H9 (cell line): ENCODE measurements around the gene BRINP2. TPM values are rescaled to one million over a fixed set of nuclear protein-coding genes. Genes with fewer than 3 reads are reported as not detected.

Source experiments
- DNase-seq: peaks from one replicate; pipeline ENCODE4 v3.0.0-alpha.2; 2017
- H2AFZ ChIP-seq: one replicate; pipeline ENCODE4 v1.6.1; 2013; ENCODE audit warnings: mild to moderate bottlenecking, low read length, control low read depth, moderate library complexity
- H2AK5ac ChIP-seq: 2 replicates; pipeline ENCODE4 v1.6.1; 2013; ENCODE audit warnings: low read length, control low read depth, mixed read lengths; ENCODE audit not compliant: insufficient read length
- H2BK120ac ChIP-seq: one replicate; pipeline ENCODE4 v1.6.1; 2013; ENCODE audit warnings: low read depth, mild to moderate bottlenecking, low read length, control low read depth, inconsistent platforms; ENCODE audit not compliant: poor library complexity, severe bottlenecking
- H2BK12ac ChIP-seq: 2 replicates; pipeline ENCODE4 v1.6.1; 2013; ENCODE audit warnings: low read length, control low read depth, mixed read lengths, low read depth; ENCODE audit not compliant: insufficient read length
- H2BK15ac ChIP-seq: 2 replicates; pipeline ENCODE4 v1.6.1; 2013; ENCODE audit warnings: low read depth, low read length, control low read depth
- H2BK20ac ChIP-seq: one replicate; pipeline ENCODE4 v1.6.1; 2013; ENCODE audit warnings: low read depth, mild to moderate bottlenecking, low read length, control low read depth, inconsistent platforms; ENCODE audit not compliant: poor library complexity, severe bottlenecking
- H2BK5ac ChIP-seq: 2 replicates; pipeline ENCODE4 v1.6.1; 2013; ENCODE audit warnings: low read length, control low read depth, mixed read lengths; ENCODE audit not compliant: insufficient read length
- H3K14ac ChIP-seq: 2 replicates; pipeline ENCODE4 v1.6.1; 2013; ENCODE audit warnings: low read length, control low read depth; ENCODE audit not compliant: insufficient read depth
- H3K18ac ChIP-seq: 2 replicates; pipeline ENCODE4 v1.6.1; 2013; ENCODE audit warnings: low read depth, mild to moderate bottlenecking, mixed read lengths, low read length, control low read depth; ENCODE audit not compliant: insufficient read length
- H3K23ac ChIP-seq: 2 replicates; pipeline ENCODE4 v1.6.1; 2013; ENCODE audit warnings: low read length, control low read depth, mixed read lengths, low read depth; ENCODE audit not compliant: insufficient read length
- H3K23me2 ChIP-seq: 2 replicates; pipeline ENCODE4 v1.6.1; 2013; ENCODE audit warnings: low read depth, mild to moderate bottlenecking, mixed read lengths, low read length, control low read depth; ENCODE audit not compliant: insufficient read length, poor library complexity, severe bottlenecking
- H3K27ac ChIP-seq: 2 replicates; pipeline ENCODE4 v1.5.1; 2013; ENCODE audit warnings: low read length, control low read depth, mixed read lengths, low read depth; ENCODE audit not compliant: insufficient read length
- H3K27me3 ChIP-seq: 2 replicates; pipeline ENCODE4 v1.6.1; 2013; ENCODE audit warnings: low read length, control low read depth, inconsistent platforms; ENCODE audit not compliant: insufficient read depth
- H3K4ac ChIP-seq: 2 replicates; pipeline ENCODE4 v1.6.1; 2013; ENCODE audit warnings: low read depth, mild to moderate bottlenecking, control low read depth, inconsistent platforms, low read length, moderate library complexity
- H3K4me1 ChIP-seq: 2 replicates; pipeline ENCODE4 v1.6.1; 2013; ENCODE audit warnings: low read length, control low read depth, inconsistent platforms; ENCODE audit not compliant: insufficient read depth
- H3K4me2 ChIP-seq: 2 replicates; pipeline ENCODE4 v1.6.1; 2013; ENCODE audit warnings: low read length, control low read depth, mixed read lengths; ENCODE audit not compliant: insufficient read length, insufficient read depth
- H3K56ac ChIP-seq: 2 replicates; pipeline ENCODE4 v1.6.1; 2013; ENCODE audit warnings: low read depth, mild to moderate bottlenecking, mixed read lengths, low read length, control low read depth; ENCODE audit not compliant: insufficient read length
- H3K79me1 ChIP-seq: 2 replicates; pipeline ENCODE4 v1.6.1; 2013; ENCODE audit warnings: low read depth, mild to moderate bottlenecking, moderate library complexity, low read length, control low read depth, inconsistent platforms; ENCODE audit not compliant: insufficient read depth, poor library complexity, severe bottlenecking
- H3K79me2 ChIP-seq: 2 replicates; pipeline ENCODE4 v1.6.1; 2013; ENCODE audit warnings: low read length, control low read depth, inconsistent platforms; ENCODE audit not compliant: insufficient read depth
- H3K9ac ChIP-seq: 2 replicates; pipeline ENCODE4 v1.6.1; 2013; ENCODE audit warnings: low read length, control low read depth, mixed read lengths; ENCODE audit not compliant: insufficient read length; ENCODE audit errors: extremely low read depth
- H3K9me3 ChIP-seq: one replicate; pipeline ENCODE4 v1.6.1; 2013; ENCODE audit warnings: low read depth, low read length, inconsistent platforms; ENCODE audit not compliant: control insufficient read depth
- H3T11ph ChIP-seq: one replicate; pipeline ENCODE4 v1.6.1; 2013; ENCODE audit warnings: mild to moderate bottlenecking, low read length, control low read depth, inconsistent platforms
- H4K20me1 ChIP-seq: one replicate; pipeline ENCODE4 v1.6.1; 2013; ENCODE audit not compliant: control insufficient read depth, insufficient read length, insufficient read depth
- H4K5ac ChIP-seq: 2 replicates; pipeline ENCODE4 v1.6.1; 2013; ENCODE audit warnings: low read depth, mild to moderate bottlenecking, mixed read lengths, low read length, control low read depth; ENCODE audit not compliant: insufficient read length
- H4K8ac ChIP-seq: replicated peaks from 2 replicates; pipeline ENCODE4 v1.6.1; 2013; ENCODE audit warnings: low read length, control low read depth, mixed read lengths, low read depth; ENCODE audit not compliant: insufficient read length
- H4K91ac ChIP-seq: 2 replicates; pipeline ENCODE4 v1.6.1; 2013; ENCODE audit warnings: low read depth, mild to moderate bottlenecking, moderate library complexity, mixed read lengths, low read length, control low read depth; ENCODE audit not compliant: insufficient read length
- H3K27ac Mint-ChIP-seq, 3 experiments: 2 replicates in 2 of 3; 3 replicates in 1 of 3; pipeline ENCODE4 v1.8.0; 2020 to 2021; ENCODE audit warnings: mixed read lengths in 3 of 3, mild to moderate bottlenecking in 1 of 3, moderate library complexity in 1 of 3
- H3K27me3 Mint-ChIP-seq: 2 replicates; pipeline ENCODE4 v1.8.0; 2021; ENCODE audit warnings: low read depth, mild to moderate bottlenecking, moderate library complexity, mixed read lengths
- H3K36me3 Mint-ChIP-seq, 3 experiments: 2 replicates in 2 of 3; 3 replicates in 1 of 3; pipeline ENCODE4 v1.8.0; 2020 to 2021; ENCODE audit warnings: low read depth in 3 of 3, mixed read lengths in 3 of 3; ENCODE audit not compliant: insufficient read depth in 1 of 3
- H3K4me1 Mint-ChIP-seq, 2 experiments: 2 replicates each; pipeline ENCODE4 v1.8.0; 2020; ENCODE audit warnings: mixed read lengths in 2 of 2
- H3K4me3 Mint-ChIP-seq, 2 experiments: 2 replicates in 1 of 2; 3 replicates in 1 of 2; pipeline ENCODE4 v1.8.0; 2020 to 2021; ENCODE audit warnings: mild to moderate bottlenecking in 2 of 2, mixed read lengths in 2 of 2, moderate library complexity in 1 of 2
- H3K9me3 Mint-ChIP-seq, 2 experiments: 2 replicates in 1 of 2; 3 replicates in 1 of 2; pipeline ENCODE4 v1.8.0; 2020; ENCODE audit warnings: mild to moderate bottlenecking in 2 of 2, mixed read lengths in 2 of 2, moderate library complexity in 1 of 2
- WGBS: extraction: QIAGEN DNeasy Blood & Tissue Kit; methylation state at CpG from one replicate; pipeline ENCODE4 v1.1.7; 2013; ENCODE audit warnings: missing lambda C conversion rate, low lambda C conversion rate, mixed read lengths; ENCODE audit not compliant: insufficient read length; ENCODE audit errors: extremely low coverage; 5-methylcytosine and 5-hydroxymethylcytosine counted together
- total RNA-seq: library from RNA; stranded (reverse); gene quantifications from 2 replicates; pipeline ENCODE4 v1.2.1, GENCODE V29; 2021
- TF ChIP-seq, protein P1 (sequence below): fragments of 200-600 bp; sonication (generic); conservative IDR thresholded peaks from 3 replicates; pipeline ENCODE4 v1.8.0; 2021; ENCODE audit warnings: antibody characterized with exemption, mild to moderate bottlenecking

The BRINP2 gene
- total RNA-seq, 1 experiment from 2014 or later = not detected

GRCh38 chr1:177300431-177300830, 129.7 kb downstream of the BRINP2 start:
- Histone ChIP-seq H3K27me3 (no peaks in the 10 kb centered on the region), H3K4ac (no peak overlapping the region), H2BK20ac (no peak overlapping the region), H4K5ac (no peak overlapping the region), H3K27ac (no peak overlapping the region), H3K18ac (no peak overlapping the region), H3K4me1 (no peaks in the 10 kb centered on the region), H4K20me1 (no peaks in the 10 kb centered on the region), H4K91ac (no peak overlapping the region), H2AK5ac (no peak overlapping the region), H3T11ph (no peak overlapping the region), H2BK120ac (no peak overlapping the region), H2BK15ac (no peak overlapping the region), H3K9ac (no peak overlapping the region), H3K23ac (no peak overlapping the region), H4K8ac (no peak overlapping the region), H3K14ac (no peak overlapping the region), H2BK5ac (no peak overlapping the region), H3K4me2 (no peak overlapping the region), H3K79me1 (no peaks in the 10 kb centered on the region), H3K9me3 (no peaks in the 10 kb centered on the region), H3K56ac (no peak overlapping the region), H3K79me2 (no peaks in the 10 kb centered on the region), H3K23me2 (no peaks in the 10 kb centered on the region), H2BK12ac (no peak overlapping the region), H2AFZ (no peak overlapping the region)
- 0 out of 5 replicates have a peak, but pooled peaks cover 0 to 2% of the 10 kb centered on the region in 2 experiments for H3K9me3 Mint-ChIP-seq
- no peaks in the 10 kb centered on the region; the same call in 1 of the 2 replicates for H3K27me3 Mint-ChIP-seq
- peaks cover 6 to 9% of the 10 kb centered on the region in 2 experiments for H3K4me1 Mint-ChIP-seq
- no peak overlapping the region for H3K4me3 Mint-ChIP-seq
- H3K27ac Mint-ChIP-seq = no peak overlapping the region
- no CpG with 5 or more reads among the region's 1 CpG for WGBS
- DNase-seq = no peak
- TF ChIP-seq, protein P1, sequence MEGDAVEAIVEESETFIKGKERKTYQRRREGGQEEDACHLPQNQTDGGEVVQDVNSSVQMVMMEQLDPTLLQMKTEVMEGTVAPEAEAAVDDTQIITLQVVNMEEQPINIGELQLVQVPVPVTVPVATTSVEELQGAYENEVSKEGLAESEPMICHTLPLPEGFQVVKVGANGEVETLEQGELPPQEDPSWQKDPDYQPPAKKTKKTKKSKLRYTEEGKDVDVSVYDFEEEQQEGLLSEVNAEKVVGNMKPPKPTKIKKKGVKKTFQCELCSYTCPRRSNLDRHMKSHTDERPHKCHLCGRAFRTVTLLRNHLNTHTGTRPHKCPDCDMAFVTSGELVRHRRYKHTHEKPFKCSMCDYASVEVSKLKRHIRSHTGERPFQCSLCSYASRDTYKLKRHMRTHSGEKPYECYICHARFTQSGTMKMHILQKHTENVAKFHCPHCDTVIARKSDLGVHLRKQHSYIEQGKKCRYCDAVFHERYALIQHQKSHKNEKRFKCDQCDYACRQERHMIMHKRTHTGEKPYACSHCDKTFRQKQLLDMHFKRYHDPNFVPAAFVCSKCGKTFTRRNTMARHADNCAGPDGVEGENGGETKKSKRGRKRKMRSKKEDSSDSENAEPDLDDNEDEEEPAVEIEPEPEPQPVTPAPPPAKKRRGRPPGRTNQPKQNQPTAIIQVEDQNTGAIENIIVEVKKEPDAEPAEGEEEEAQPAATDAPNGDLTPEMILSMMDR = no peak
- no peaks in the 10 kb centered on the region for H3K36me3 Mint-ChIP-seq
